HFFc6 (cell line): ENCODE results near the gene ANKRD2. TPM values are rescaled to one million over a fixed set of nuclear protein-coding genes. Genes with fewer than 3 reads are reported as not detected.

Experiments
- DNase-seq: peaks from one replicate; pipeline ENCODE4 v3.0.0-alpha.2; 2018
- H3K27ac Mint-ChIP-seq: 2 replicates; pipeline ENCODE4 v1.8.0; 2020; ENCODE audit warnings: mild to moderate bottlenecking, mixed read lengths
- H3K27me3 Mint-ChIP-seq: 2 replicates; pipeline ENCODE4 v1.8.0; 2021; ENCODE audit warnings: mild to moderate bottlenecking, moderate library complexity, mixed read lengths; ENCODE audit not compliant: insufficient read depth
- H3K36me3 Mint-ChIP-seq: 2 replicates; pipeline ENCODE4 v1.8.0; 2021; ENCODE audit warnings: low read depth, mixed read lengths
- H3K4me1 Mint-ChIP-seq: 2 replicates; pipeline ENCODE4 v1.8.0; 2020; ENCODE audit warnings: low read depth, mixed read lengths
- H3K4me3 Mint-ChIP-seq: 2 replicates; pipeline ENCODE4 v1.8.0; 2020; ENCODE audit warnings: mild to moderate bottlenecking, moderate library complexity, mixed read lengths
- H3K9me3 Mint-ChIP-seq: 2 replicates; pipeline ENCODE4 v1.8.0; 2020; ENCODE audit warnings: mild to moderate bottlenecking, mixed read lengths
- CTCF ChIP-seq: fragments of 200-600 bp; sonication (generic); IDR thresholded peaks from 2 replicates; pipeline ENCODE4 v1.5.0; 2021; ENCODE audit warnings: antibody characterized with exemption, mild to moderate bottlenecking
- total RNA-seq, 6 experiments: library from RNA; stranded (reverse); fragmentation: NEBNext Ultra II Directional; extraction: Animal tissue kit (Norgen Biotek cat#: 25700); gene quantifications; 2 replicates in 1 of 6; 3 replicates in 5 of 6; pipeline ENCODE4 v1.2.3, GENCODE V29; 2021

Gene ANKRD2
- total RNA-seq, 6 experiments from 2014 or later = 0.31 to 7.7 (median 6.5) TPM

DNA sequence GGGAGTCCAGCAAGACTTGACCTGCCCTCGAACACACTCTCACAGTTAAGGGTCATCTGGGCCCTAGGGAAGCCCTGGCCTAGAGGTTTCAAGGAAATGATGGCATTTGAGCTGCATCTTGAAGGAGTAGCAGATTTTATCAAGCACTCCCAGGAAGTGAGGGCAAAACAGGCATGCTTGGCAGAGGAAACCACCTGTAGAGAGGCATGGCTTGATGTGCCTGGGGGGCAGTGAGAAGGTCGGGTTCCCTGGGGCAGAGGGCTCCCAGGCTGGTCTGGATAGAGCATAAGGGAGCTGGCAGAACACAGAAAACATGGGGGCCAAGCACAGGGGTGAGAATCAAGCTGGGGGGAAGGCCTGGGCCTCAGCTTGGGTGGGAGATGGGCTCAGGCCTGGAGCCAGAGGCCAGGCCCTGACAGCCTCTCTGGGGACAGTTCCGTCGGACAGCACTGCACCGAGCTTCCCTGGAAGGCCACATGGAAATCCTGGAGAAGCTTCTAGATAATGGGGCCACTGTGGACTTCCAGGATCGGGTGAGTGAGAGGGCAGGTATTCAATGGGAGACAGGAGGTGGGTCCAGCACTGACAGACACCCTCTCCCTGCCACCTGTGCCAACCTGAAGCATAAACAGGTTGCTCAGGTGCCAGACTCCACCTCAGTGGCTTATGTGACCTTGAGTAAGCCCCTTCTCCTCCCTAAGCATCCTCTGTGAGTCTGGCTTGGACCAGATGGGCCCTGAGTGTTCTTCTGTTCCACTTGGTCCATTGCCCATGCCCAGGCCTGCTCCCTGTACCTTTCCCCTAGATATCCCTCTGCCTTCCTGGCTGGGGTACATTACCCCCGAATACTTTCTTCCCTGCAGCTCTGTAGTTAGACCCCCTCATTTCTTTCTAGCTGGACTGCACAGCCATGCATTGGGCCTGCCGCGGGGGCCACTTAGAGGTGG lies 8.1 kb downstream of the ANKRD2 start:
- no peak for TF ChIP-seq CTCF
- no peak overlapping the region for H3K4me3 Mint-ChIP-seq
- H3K36me3 Mint-ChIP-seq = no peaks in the 10 kb centered on the region
- no peak overlapping the region for H3K27ac Mint-ChIP-seq
- DNase-seq = no peak
- H3K27me3 Mint-ChIP-seq = no peaks in the 10 kb centered on the region; the same call in none of the 2 replicates
- H3K9me3 Mint-ChIP-seq = no peaks in the 10 kb centered on the region
- peaks cover 13% of the 10 kb centered on the region for H3K4me1 Mint-ChIP-seq

DNA sequence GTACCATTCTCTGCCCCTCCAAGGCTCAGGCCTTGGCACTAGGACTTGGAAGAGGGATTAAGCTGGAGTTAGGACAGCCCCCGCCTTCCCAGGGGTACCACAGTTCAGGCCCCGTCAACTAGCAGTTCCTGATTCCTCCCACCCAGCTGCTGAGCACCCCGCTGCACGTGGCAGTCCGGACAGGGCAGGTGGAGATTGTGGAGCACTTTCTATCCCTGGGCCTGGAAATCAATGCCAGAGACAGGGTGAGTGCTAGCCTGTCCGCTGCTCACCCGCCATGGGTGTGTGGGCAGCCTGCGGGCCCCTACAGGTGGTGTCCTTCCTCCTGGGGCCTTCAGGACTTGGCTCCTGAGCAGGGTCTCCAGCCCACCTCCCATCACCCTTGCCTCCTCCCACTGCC lies 9.6 kb downstream of the ANKRD2 start:
- H3K4me3 Mint-ChIP-seq = no peak overlapping the region
- DNase-seq = no peak
- H3K9me3 Mint-ChIP-seq = no peaks in the 10 kb centered on the region
- no peaks in the 10 kb centered on the region; the same call in none of the 2 replicates for H3K27me3 Mint-ChIP-seq
- TF ChIP-seq CTCF = no peak
- peaks cover 13% of the 10 kb centered on the region for H3K4me1 Mint-ChIP-seq
- no peak overlapping the region for H3K27ac Mint-ChIP-seq
- no peaks in the 10 kb centered on the region for H3K36me3 Mint-ChIP-seq

GRCh38 chr10:97583476-97583875 lies 10.9 kb downstream of the ANKRD2 start:
- Mint-ChIP-seq H3K27me3 (no peaks in the 10 kb centered on the region; the same call in none of the 2 replicates), H3K36me3 (no peaks in the 10 kb centered on the region), H3K9me3 (no peaks in the 10 kb centered on the region), H3K4me3 (no peak overlapping the region), H3K27ac (no peak overlapping the region), H3K4me1 (peaks cover 13% of the 10 kb centered on the region)
- no peak for TF ChIP-seq CTCF
- DNase-seq = no peak

DNA sequence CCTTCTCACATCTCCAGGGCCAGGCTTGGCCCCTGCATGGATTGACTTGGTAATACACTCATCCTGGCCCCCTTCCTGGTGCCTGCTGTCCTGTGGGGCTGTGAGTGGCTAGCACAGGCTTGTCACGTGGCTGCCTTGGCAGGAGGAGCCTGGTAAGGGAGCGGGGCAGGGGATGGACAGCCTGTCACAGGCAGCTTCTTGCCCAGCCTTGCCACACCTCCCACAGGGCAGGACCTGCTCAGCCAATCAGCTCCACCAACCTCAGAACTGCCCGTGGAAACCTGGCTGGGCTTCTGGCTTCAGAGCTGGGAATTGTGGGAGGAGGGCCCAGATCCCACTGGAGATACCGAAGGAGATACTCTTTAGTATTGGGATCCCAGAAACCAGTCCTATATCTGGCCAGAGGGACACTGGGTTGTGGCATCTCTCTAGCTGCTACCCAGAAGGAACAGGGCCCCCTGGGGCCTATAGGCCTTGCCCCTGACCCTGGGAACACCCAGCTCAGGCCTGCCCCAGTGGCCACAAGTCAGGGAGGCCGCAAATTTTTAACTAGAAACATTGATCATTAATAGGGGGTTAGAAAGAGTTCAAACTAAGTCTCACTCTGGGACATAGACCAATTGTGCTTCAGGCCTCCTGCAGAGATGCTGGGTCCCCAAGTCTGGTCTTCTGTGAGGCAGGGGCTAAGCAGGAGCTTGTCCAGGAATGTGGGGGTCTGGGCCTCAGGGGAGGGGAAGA lies 11.7 kb downstream of the ANKRD2 start, which contains the start of gene HOGA1:
Gene HOGA1, plus strand, starts transcription at position 330 of the 738 bp plus-strand sequence. Its CDS starts 315 bp downstream, at position 645.
- Mint-ChIP-seq H3K4me3 (no peak within 1 kb of the TSS), H3K4me1 (peaks cover 13% of the 10 kb centered on the region), H3K9me3 (no peaks in the 10 kb centered on the region), H3K27me3 (no peaks in the 10 kb centered on the region; the same call in none of the 2 replicates), H3K27ac (no peak within 1 kb of the TSS), H3K36me3 (no peaks in the 10 kb centered on the region)
- peak; percentile 62 for DNase-seq
- TF ChIP-seq CTCF = no peak

DNA sequence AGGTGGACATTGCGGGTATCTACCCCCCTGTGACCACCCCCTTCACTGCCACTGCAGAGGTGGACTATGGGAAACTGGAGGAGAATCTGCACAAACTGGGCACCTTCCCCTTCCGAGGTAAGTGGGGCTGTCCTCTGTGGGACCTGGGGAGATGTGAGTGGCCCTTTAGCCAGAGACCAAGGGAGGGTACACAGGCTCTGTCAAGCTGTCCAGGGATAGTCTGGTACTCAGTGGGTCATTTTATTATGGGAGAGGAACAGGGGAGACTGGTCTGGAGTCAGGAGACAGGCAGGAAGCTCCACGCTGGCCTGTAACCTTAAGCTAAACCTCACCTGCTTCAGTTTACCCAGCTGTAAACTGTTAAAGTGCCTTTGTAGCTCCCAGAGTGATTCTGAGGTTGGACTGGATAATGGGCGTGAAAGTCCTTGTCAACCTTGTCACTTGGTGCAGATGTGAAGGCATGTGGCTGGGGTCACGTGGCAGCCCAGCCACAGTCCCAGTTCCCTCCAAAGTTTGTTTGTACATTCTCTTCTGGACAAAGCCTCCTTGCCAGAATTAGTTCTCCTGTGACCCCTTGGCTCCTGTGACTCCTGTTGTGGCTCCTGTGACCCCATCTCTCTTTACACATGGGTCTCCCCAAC lies 12.3 kb downstream of the ANKRD2 start:
- peaks cover 13% of the 10 kb centered on the region for H3K4me1 Mint-ChIP-seq

More for the DNA sequence above, 12.3 kb downstream of the ANKRD2 start:
- Mint-ChIP-seq H3K36me3 (no peaks in the 10 kb centered on the region), H3K27ac (no peak overlapping the region), H3K4me3 (no peak overlapping the region), H3K27me3 (no peaks in the 10 kb centered on the region; the same call in 1 of the 2 replicates), H3K9me3 (no peaks in the 10 kb centered on the region)
- no peak for TF ChIP-seq CTCF
- no peak for DNase-seq
